Thyroid gland (tissue), 4 donors: ENCODE results near the gene GNA15. TPM values are rescaled to one million over a fixed set of nuclear protein-coding genes. Genes with fewer than 3 reads are reported as not detected.

Source experiments
- DNase-seq, 2 donors: peaks; one replicate each; pipeline ENCODE4 v3.0.0-alpha.2; 2019
- H3K27ac ChIP-seq, 3 donors: fragments of 200-600 bp; sonication (generic); 1 replicate in 2 of 3; 2 replicates in 1 of 3; pipeline ENCODE4 v1.5.1; 2016 to 2019; ENCODE audit warnings: mild to moderate bottlenecking in 1 of 3, moderate library complexity in 1 of 3
- H3K27me3 ChIP-seq: fragments of 200-600 bp; sonication (generic); one replicate; pipeline ENCODE4 v1.5.1; 2019
- H3K36me3 ChIP-seq, 2 donors: fragments of 200-600 bp; sonication (generic); one replicate each; pipeline ENCODE4 v1.5.1; 2016 to 2019
- H3K4me1 ChIP-seq, 2 donors: fragments of 200-600 bp; sonication (generic); one replicate each; pipeline ENCODE4 v1.5.1; 2017 to 2019
- H3K4me3 ChIP-seq, 3 donors: fragments of 200-600 bp; sonication (generic); replicated peaks in 1 of 3; 1 replicate in 2 of 3; 2 replicates in 1 of 3; pipeline ENCODE4 v1.5.1; 2016; ENCODE audit warnings: mild to moderate bottlenecking in 1 of 3
- H3K9me3 ChIP-seq: fragments of 200-600 bp; sonication (generic); one replicate; pipeline ENCODE4 v1.5.1; 2017
- CTCF ChIP-seq, 6 experiments: fragments of 200-600 bp in 3 of 6; fragments of 450-650 bp in 3 of 6; sonication (generic) in 3 of 6; IDR thresholded peaks; one replicate each; pipeline ENCODE4 v1.5.1; 2016 to 2019; ENCODE audit warnings: antibody characterized with exemption in 6 of 6, mild to moderate bottlenecking in 2 of 6, inconsistent platforms in 1 of 6, moderate library complexity in 1 of 6
- POLR2A ChIP-seq, 2 donors: fragments of 450-650 bp; IDR thresholded peaks; one replicate each; pipeline ENCODE4 v1.6.1; 2017; ENCODE audit warnings: antibody characterized with exemption in 2 of 2, mild to moderate bottlenecking in 2 of 2, moderate library complexity in 1 of 2
- WGBS, 2 donors: methylation state at CpG; one replicate each; pipeline ENCODE4 v1.1.5; 2017; 5-methylcytosine and 5-hydroxymethylcytosine counted together
- intact Hi-C: fragments of 100-400 bp; cut with DNase I; formaldehyde crosslinking; loops from one replicate; pipeline ENCODE4 v1.15.1; 2023
- total RNA-seq, 4 donors: library from RNA; depleted of rRNA; stranded (reverse); fragments of >200 nt; gene quantifications; one replicate each; pipeline ENCODE4 v1.2.3, GENCODE V29; 2016

GNA15 gene
- total RNA-seq, 4 donors from 2014 or later, result 0.88 to 4.6 (median 2.1) TPM

GRCh38 chr19:3118232-3119070 is 17.4 kb upstream of the GNA15 start:
- intact Hi-C loops, result no loop called here
- no peaks in the 10 kb centered on the region for H3K27me3 ChIP-seq
- no peak overlapping the region for H3K27ac ChIP-seq
- DNase-seq, result no peak
- peaks cover 0 to 28% of the 10 kb centered on the region in 2 donors for H3K36me3 ChIP-seq
- TF ChIP-seq POLR2A (IDR thresholded peaks at IDR 0.05) (no peak), CTCF (IDR thresholded peaks at IDR 0.05) (no peak)
- H3K4me1 ChIP-seq, result no peaks in the 10 kb centered on the region
- H3K9me3 ChIP-seq, result no peaks in the 10 kb centered on the region
- WGBS, 2 donors, result 91 to 92% methylated on average over 38 to 41 of the region's 42 CpGs
- no peak overlapping the region for H3K4me3 ChIP-seq

- DNase-seq, result no peak
- H3K36me3 ChIP-seq, result peaks cover 0 to 23% of the 10 kb centered on the region in 2 donors
- intact Hi-C loops, result no loop called here
- no peaks in the 10 kb centered on the region for H3K9me3 ChIP-seq
- H3K4me3 ChIP-seq, result no peak overlapping the region
- no peak overlapping the region for H3K27ac ChIP-seq
- no peaks in the 10 kb centered on the region for H3K27me3 ChIP-seq
- TF ChIP-seq POLR2A (IDR thresholded peaks at IDR 0.05) (no peak), CTCF (IDR thresholded peaks at IDR 0.05) (no peak)
- 93% methylated on average over 23 of the region's 23 CpGs for WGBS, 2 donors
- no peaks in the 10 kb centered on the region for H3K4me1 ChIP-seq
These were observed 16.7 kb upstream of the GNA15 start for GRCh38 chr19:3119071-3119595.

- Histone ChIP-seq H3K36me3 (peaks cover 0 to 23% of the 10 kb centered on the region in 2 donors), H3K9me3 (no peaks in the 10 kb centered on the region), H3K4me3 (no peak overlapping the region), H3K27me3 (no peaks in the 10 kb centered on the region), H3K4me1 (no peaks in the 10 kb centered on the region), H3K27ac (no peak overlapping the region)
- intact Hi-C loops, result no loop called here
- 94 to 96% methylated on average over 12 to 18 of the region's 26 CpGs for WGBS, 2 donors
- TF ChIP-seq CTCF (IDR thresholded peaks at IDR 0.05) (no peak), POLR2A (IDR thresholded peaks at IDR 0.05) (no peak)
- DNase-seq, result no peak
These were observed 16.0 kb upstream of the GNA15 start for GRCh38 chr19:3119693-3120380.

GRCh38 chr19:3120611-3121276 is 15.1 kb upstream of the GNA15 start:
- Histone ChIP-seq H3K27ac (no peak overlapping the region), H3K9me3 (no peaks in the 10 kb centered on the region), H3K36me3 (peaks cover 0 to 23% of the 10 kb centered on the region in 2 donors), H3K4me3 (no peak overlapping the region), H3K27me3 (no peaks in the 10 kb centered on the region), H3K4me1 (no peaks in the 10 kb centered on the region)
- WGBS, 2 donors, result 92 to 97% methylated on average over 21 to 29 of the region's 38 CpGs
- intact Hi-C loops, result no loop called here
- TF ChIP-seq POLR2A (IDR thresholded peaks at IDR 0.05) (no peak), CTCF (IDR thresholded peaks at IDR 0.05) (no peak)
- no peak for DNase-seq
